ENCODE data around the gene SCCPDH. TPM values are rescaled to one million over a fixed set of nuclear protein-coding genes. Genes with fewer than 3 reads are reported as not detected.

The SCCPDH gene
- total and polyA plus RNA-seq, 4 donors = 52.1 to 84.3 (median 78.5) TPM

- Histone ChIP-seq H3K36me3 (ENCODE audit: control insufficient read depth in 4 of 4, insufficient read depth in 3 of 4, low read depth in 1 of 4, low read length in 3 of 4) (no peaks in the 10 kb centered on the region), H3K27me3 (ENCODE audit: control insufficient read depth in 4 of 4, insufficient read depth in 4 of 4, low read length in 3 of 4) (no peaks in the 10 kb centered on the region), H3K4me1 (ENCODE audit: control insufficient read depth in 4 of 4, insufficient read depth in 4 of 4, low read length in 3 of 4) (peaks cover 0 to 6% (median under 1%) of the 10 kb centered on the region in 4 donors), H3K9me3 (ENCODE audit: control insufficient read depth in 4 of 4, low read length in 3 of 4) (no peaks in the 10 kb centered on the region), H3K27ac (ENCODE audit: low read depth in 1 of 2, low read length in 2 of 2) (no peak overlapping the region), H3K9ac (ENCODE audit: low read depth in 1 of 2, low read length in 2 of 2) (no peak overlapping the region), H3K4me3 (ENCODE audit: low read depth in 1 of 3, low read length in 3 of 3) (no peak overlapping the region)
- 30% methylated on average over 6 of the region's 6 CpGs for WGBS
- DNase-seq (ENCODE audit: low spot score) = no peak
- no peak for TF ChIP-seq GABPA (IDR thresholded peaks at IDR 0.05 in 1 of 2, conservative IDR thresholded peaks at IDR 0.05 in 1 of 2)
- no peak for TF ChIP-seq HNF4G (IDR thresholded peaks at IDR 0.05)
- no peak for TF ChIP-seq JUND (IDR thresholded peaks at IDR 0.05)
- TF ChIP-seq ATF3 (IDR thresholded peaks at IDR 0.05) = no peak
- TF ChIP-seq HNF4A (conservative IDR thresholded peaks at IDR 0.05) = no peak
- no peak for TF ChIP-seq FOXA2 (IDR thresholded peaks at IDR 0.05)
- no peak for TF ChIP-seq RAD21 (IDR thresholded peaks at IDR 0.05)
- no peak for TF ChIP-seq SP1 (IDR thresholded peaks at IDR 0.05)
Measured at GRCh38 chr1:246793356-246793896, 69.2 kb downstream of the SCCPDH start.

- WGBS = 45% methylated on average over 18 of the region's 18 CpGs
- no peaks in the 10 kb centered on the region for H3K36me3 ChIP-seq (ENCODE audit: control insufficient read depth in 4 of 4, insufficient read depth in 3 of 4, low read depth in 1 of 4, low read length in 3 of 4)
- H3K27me3 ChIP-seq (ENCODE audit: control insufficient read depth in 4 of 4, insufficient read depth in 4 of 4, low read length in 3 of 4) = no peaks in the 10 kb centered on the region
- no peak overlapping the region for H3K9ac ChIP-seq (ENCODE audit: low read depth in 1 of 2, low read length in 2 of 2)
- no peaks in the 10 kb centered on the region for H3K9me3 ChIP-seq (ENCODE audit: control insufficient read depth in 4 of 4, low read length in 3 of 4)
- no peak for DNase-seq (ENCODE audit: low spot score)
- no peak overlapping the region for H3K27ac ChIP-seq (ENCODE audit: low read depth in 1 of 2, low read length in 2 of 2)
- TF ChIP-seq ATF3 (IDR thresholded peaks at IDR 0.05) (no peak), YY1 (IDR thresholded peaks at IDR 0.05) (no peak), TAF1 (conservative IDR thresholded peaks at IDR 0.05) (no peak), NR2F2 (IDR thresholded peaks at IDR 0.05) (no peak), FOXA2 (IDR thresholded peaks at IDR 0.05) (no peak), JUND (IDR thresholded peaks at IDR 0.05) (no peak), ZBTB33 (IDR thresholded peaks at IDR 0.05) (no peak), EGR1 (IDR thresholded peaks at IDR 0.05; ENCODE audit: low read depth in 2 of 2) (no peak), CTCF (IDR thresholded peaks at IDR 0.05; ENCODE audit: low read depth, low read length, missing input control) (no peak), HNF4G (IDR thresholded peaks at IDR 0.05) (no peak), HNF4A (conservative IDR thresholded peaks at IDR 0.05) (no peak), GABPA (IDR thresholded peaks at IDR 0.05 in 1 of 2, conservative IDR thresholded peaks at IDR 0.05 in 1 of 2) (no peak), REST (IDR thresholded peaks at IDR 0.05) (no peak), MAX (IDR thresholded peaks at IDR 0.05) (no peak), RAD21 (IDR thresholded peaks at IDR 0.05) (no peak), SP1 (IDR thresholded peaks at IDR 0.05) (no peak), RXRA (IDR thresholded peaks at IDR 0.05) (no peak), FOXA1 (IDR thresholded peaks at IDR 0.05) (no peak)
- no peak overlapping the region for H3K4me3 ChIP-seq (ENCODE audit: low read depth in 1 of 3, low read length in 3 of 3)
- peaks cover 0 to 3% (median 0%) of the 10 kb centered on the region in 4 donors for H3K4me1 ChIP-seq (ENCODE audit: control insufficient read depth in 4 of 4, insufficient read depth in 4 of 4, low read length in 3 of 4)
Measured at GRCh38 chr1:246794048-246794827, 70.0 kb downstream of the SCCPDH start.

Data from liver (tissue), 9 donors.